Naive thymus-derived CD4-positive, alpha-beta T cell (primary cell): ENCODE data around the gene SSBP3. TPM values are rescaled to one million over a fixed set of nuclear protein-coding genes. Genes with fewer than 3 reads are reported as not detected.

Experiments
- ATAC-seq: fragments of 150-1000 bp; cut with Tn5 transposase; 2 replicates; pipeline ENCODE4 v1.10.0; 2021; ENCODE audit warnings: mild to moderate bottlenecking, moderate library complexity
- CTCF ChIA-PET: fragments of 350-600 bp; sonication (Branson Sonifier 250); formaldehyde crosslinking; loops from one replicate; lab custom pipeline; 2021; ENCODE audit warnings: antibody characterized with exemption; lab: Charles Lee
- POLR2A ChIA-PET: fragments of 350-600 bp; sonication (Branson Sonifier 250); formaldehyde crosslinking; loops from one replicate; lab custom pipeline; 2021; ENCODE audit warnings: antibody characterized with exemption, inconsistent platforms; lab: Charles Lee
- DNase-seq, 9 donors: peaks; one replicate each; pipeline versions ENCODE4 v3.0.0 to v3.0.0-alpha.2; 2020 to 2022; ENCODE audit warnings: mixed read lengths in 1 of 9
- H3K27ac ChIP-seq: one replicate; pipeline ENCODE4 v1.7.0; 2013; ENCODE audit warnings: mild to moderate bottlenecking, low read depth, low read length, moderate library complexity
- H3K27me3 ChIP-seq, 2 donors: one replicate each; pipeline ENCODE4 v1.7.0; 2013; ENCODE audit warnings: low read length in 2 of 2, mild to moderate bottlenecking in 2 of 2, moderate library complexity in 2 of 2; ENCODE audit not compliant: control insufficient read depth in 2 of 2, insufficient read depth in 2 of 2
- H3K36me3 ChIP-seq, 3 experiments: 1 replicate in 2 of 3; 2 replicates in 1 of 3; pipeline ENCODE4 v1.7.0; 2013; ENCODE audit warnings: low read length in 3 of 3, mild to moderate bottlenecking in 3 of 3, moderate library complexity in 1 of 3; ENCODE audit not compliant: insufficient read depth in 3 of 3, control insufficient read depth in 2 of 3
- H3K4me1 ChIP-seq, 2 donors: one replicate each; pipeline ENCODE4 v1.7.0; 2013; ENCODE audit warnings: low read length in 2 of 2, mild to moderate bottlenecking in 2 of 2, moderate library complexity in 1 of 2; ENCODE audit not compliant: control insufficient read depth in 2 of 2, insufficient read depth in 2 of 2
- H3K4me3 ChIP-seq: 2 replicates; pipeline ENCODE4 v1.7.0; 2013; ENCODE audit warnings: mild to moderate bottlenecking, low read length
- H3K9me3 ChIP-seq, 3 experiments: 1 replicate in 2 of 3; 2 replicates in 1 of 3; pipeline ENCODE4 v1.7.0; 2013; ENCODE audit warnings: low read length in 3 of 3; ENCODE audit not compliant: control insufficient read depth in 2 of 3
- H3K27ac Mint-ChIP-seq, 9 donors: one replicate each; pipeline ENCODE4 v1.8.0; 2020 to 2022; ENCODE audit warnings: mixed read lengths in 9 of 9, mild to moderate bottlenecking in 8 of 9, moderate library complexity in 5 of 9, inconsistent platforms in 2 of 9
- H3K27me3 Mint-ChIP-seq, 5 donors: one replicate each; pipeline ENCODE4 v1.8.0; 2021 to 2022; ENCODE audit warnings: mixed read lengths in 5 of 5, mild to moderate bottlenecking in 1 of 5
- H3K36me3 Mint-ChIP-seq, 5 donors: one replicate each; pipeline ENCODE4 v1.8.0; 2020 to 2022; ENCODE audit warnings: mixed read lengths in 5 of 5, mild to moderate bottlenecking in 3 of 5, inconsistent platforms in 1 of 5
- H3K4me1 Mint-ChIP-seq, 7 donors: one replicate each; pipeline ENCODE4 v1.8.0; 2020 to 2022; ENCODE audit warnings: mixed read lengths in 7 of 7, mild to moderate bottlenecking in 3 of 7, inconsistent platforms in 1 of 7
- H3K4me3 Mint-ChIP-seq, 10 donors: one replicate each; pipeline ENCODE4 v1.8.0; 2020 to 2022; ENCODE audit warnings: mild to moderate bottlenecking in 10 of 10, mixed read lengths in 10 of 10, moderate library complexity in 6 of 10, inconsistent platforms in 2 of 10
- H3K9me3 Mint-ChIP-seq, 11 donors: one replicate each; pipeline ENCODE4 v1.8.0; 2020 to 2022; ENCODE audit warnings: mixed read lengths in 11 of 11, mild to moderate bottlenecking in 4 of 11, inconsistent platforms in 1 of 11, moderate library complexity in 1 of 11
- intact Hi-C, 2 donors: fragments of 100-400 bp; cut with micrococcal nuclease; formaldehyde crosslinking; loops; one replicate each; pipeline ENCODE4 v1.15.1; 2023
- polyA plus RNA-seq, 2 donors: library from polyadenylated mRNA; unstranded; fragments of 300-500 nt; fragmentation: Illumina TruSeq; gene quantifications; one replicate each; pipeline ENCODE4 v1.2.3, GENCODE V29; 2021
- total RNA-seq, 6 experiments: library from RNA in 5 of 6; stranded (reverse) in 5 of 6; gene quantifications; 1 replicate in 5 of 6; 2 replicates in 1 of 6; pipeline ENCODE4 v1.2.3 and lab custom pipeline; 2021 to 2026

SSBP3 gene
- total and polyA plus RNA-seq, 7 experiments from 2014 or later: 19.4 to 124 (median 80.5) TPM

DNA sequence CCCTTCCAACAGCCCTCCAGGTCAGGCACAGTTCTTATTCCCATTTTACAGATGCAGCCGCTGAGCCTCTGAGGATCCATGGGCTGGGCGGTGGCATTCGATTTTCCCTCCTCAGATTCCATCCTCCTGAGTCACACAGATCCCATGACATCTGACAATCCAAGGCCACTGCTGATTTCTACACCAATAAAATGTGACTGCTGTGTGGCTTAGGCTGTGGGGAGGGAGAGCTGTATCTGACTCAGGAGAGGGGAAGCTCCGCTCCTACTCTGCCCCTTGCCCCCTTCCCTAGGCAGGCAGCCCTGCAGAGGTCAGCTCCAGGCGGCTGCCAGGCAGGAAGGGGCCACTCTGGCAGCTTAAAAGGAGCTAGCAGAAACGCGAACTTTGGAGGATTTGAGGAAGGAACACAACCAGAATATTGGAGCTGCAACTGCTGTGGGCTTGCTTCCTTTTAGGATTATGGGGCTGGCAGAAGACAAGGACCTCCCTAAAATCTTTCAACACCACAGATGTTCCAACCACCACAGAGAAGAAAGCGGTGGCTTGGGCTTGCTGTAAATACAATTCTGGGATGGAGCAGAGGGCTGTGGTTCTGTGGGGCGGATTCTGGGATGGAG, 156.3 kb downstream of the SSBP3 start:
- DNase-seq (no peak), ATAC-seq (no peak)
- intact Hi-C loops: no loop called here
- no peaks in the 10 kb centered on the region for H3K9me3 ChIP-seq
- no peaks in the 10 kb centered on the region for H3K4me1 ChIP-seq
- H3K36me3 ChIP-seq: peaks cover 0 to 69% (median 0%) of the 10 kb centered on the region in 3 experiments
- ChIA-PET POLR2A (interaction anchor here (0.7 kb wide), 1 partner anchor 528 kb away, joined by 3 read pairs; no protein-coding TSS in a partner anchor), CTCF (no interaction called here)
- Mint-ChIP-seq H3K27ac (no peak overlapping the region), H3K36me3 (peaks cover 0 to 14% (median 0%) of the 10 kb centered on the region in 5 donors), H3K27me3 (no peaks in the 10 kb centered on the region), H3K9me3 (peaks cover 0 to 2% (median 0%) of the 10 kb centered on the region in 11 donors), H3K4me3 (no peak overlapping the region), H3K4me1 (peaks cover 0 to 6% (median 0%) of the 10 kb centered on the region in 7 donors)
- no peak overlapping the region for H3K4me3 ChIP-seq
- no peak overlapping the region for H3K27ac ChIP-seq
- H3K27me3 ChIP-seq: no peaks in the 10 kb centered on the region

DNA sequence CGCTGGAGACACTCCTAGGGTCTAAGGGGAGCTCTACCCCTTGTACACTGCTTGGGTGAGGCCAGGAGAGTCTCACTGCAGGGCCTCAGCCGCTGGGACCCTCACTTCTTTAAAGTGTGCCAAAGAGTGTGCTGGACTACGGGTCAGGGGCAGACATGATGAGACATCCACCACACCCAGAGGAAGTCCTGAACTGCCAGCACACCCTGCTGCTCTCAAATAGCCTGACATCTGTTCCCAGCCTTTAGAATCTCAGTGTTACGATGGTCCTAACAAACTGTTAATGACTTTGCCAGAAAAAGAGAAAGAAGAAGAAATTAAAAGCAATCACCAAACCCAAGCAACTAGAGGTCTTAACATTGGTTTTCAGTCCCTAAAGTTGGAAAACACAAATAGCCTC, 157.2 kb downstream of the SSBP3 start:
- DNase-seq (no peak), ATAC-seq (no peak)
- no peaks in the 10 kb centered on the region for H3K4me1 ChIP-seq
- no peak overlapping the region for H3K27ac ChIP-seq
- Mint-ChIP-seq H3K4me1 (peaks cover 0 to 8% (median 0%) of the 10 kb centered on the region in 7 donors), H3K4me3 (no peak overlapping the region), H3K36me3 (peaks cover 0 to 20% (median 3%) of the 10 kb centered on the region in 5 donors), H3K9me3 (peaks cover 0 to 2% (median 0%) of the 10 kb centered on the region in 11 donors), H3K27ac (peak overlapping the region in 4 of 9 donors; percentile 40 to 76 (median 53)), H3K27me3 (no peaks in the 10 kb centered on the region)
- H3K4me3 ChIP-seq: no peak overlapping the region
- intact Hi-C loops: no loop called here
- POLR2A ChIA-PET: interaction anchor here (0.7 kb wide), 1 partner anchor 527 kb away, joined by 3 read pairs; no protein-coding TSS in a partner anchor
- H3K9me3 ChIP-seq: no peaks in the 10 kb centered on the region
- CTCF ChIA-PET: no interaction called here
- H3K27me3 ChIP-seq: no peaks in the 10 kb centered on the region
- peaks cover 0 to 76% (median 0%) of the 10 kb centered on the region in 3 experiments for H3K36me3 ChIP-seq

DNA sequence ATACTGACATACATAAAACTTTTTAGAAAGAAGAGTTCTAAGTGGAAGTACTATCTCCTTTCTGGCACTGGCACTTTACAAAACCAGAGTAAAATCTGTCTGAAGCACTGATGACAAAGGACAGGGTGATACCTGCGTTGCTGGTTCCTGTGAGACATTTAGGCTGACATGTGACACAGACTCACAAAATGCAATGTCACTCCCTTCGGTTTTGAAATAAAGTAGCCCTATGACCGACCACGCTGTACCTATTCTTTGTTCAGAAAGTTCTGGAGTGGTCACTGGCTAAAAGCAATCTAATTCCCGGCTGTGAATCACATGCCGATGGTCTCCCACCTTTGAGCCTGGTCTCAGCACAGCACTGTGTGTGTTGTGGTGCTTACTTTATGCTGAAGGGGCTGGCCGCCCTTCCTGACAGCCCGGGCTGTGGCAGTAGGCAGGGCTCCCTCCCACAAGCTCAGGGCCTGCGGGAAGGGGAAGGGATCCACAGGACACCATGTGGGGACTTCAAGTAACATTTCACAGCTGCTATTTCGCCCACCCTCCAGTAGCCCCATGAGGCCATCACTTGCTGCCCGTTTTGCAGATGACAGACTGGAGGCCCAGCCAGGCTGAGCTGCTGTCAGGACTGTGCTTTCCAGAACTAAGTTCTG, 158.2 kb downstream of the SSBP3 start:
- Mint-ChIP-seq H3K27me3 (no peaks in the 10 kb centered on the region), H3K9me3 (peaks cover 0 to 2% (median 0%) of the 10 kb centered on the region in 11 donors), H3K4me3 (no peak overlapping the region), H3K27ac (no peak overlapping the region), H3K4me1 (peaks cover 0 to 8% (median 0%) of the 10 kb centered on the region in 7 donors), H3K36me3 (peaks cover 0 to 26% (median 6%) of the 10 kb centered on the region in 5 donors)
- DNase-seq: no peak
- intact Hi-C loops: no loop called here
- Histone ChIP-seq H3K36me3 (peaks cover 0 to 86% (median 0%) of the 10 kb centered on the region in 3 experiments), H3K9me3 (no peaks in the 10 kb centered on the region), H3K27me3 (no peaks in the 10 kb centered on the region), H3K4me1 (no peaks in the 10 kb centered on the region), H3K27ac (no peak overlapping the region), H3K4me3 (no peak overlapping the region)
- ATAC-seq: no peak
- CTCF ChIA-PET: no interaction called here
- POLR2A ChIA-PET: interaction anchor here (0.5 kb wide), 1 partner anchor 390 kb away, joined by 5 read pairs; no protein-coding TSS in a partner anchor

DNA sequence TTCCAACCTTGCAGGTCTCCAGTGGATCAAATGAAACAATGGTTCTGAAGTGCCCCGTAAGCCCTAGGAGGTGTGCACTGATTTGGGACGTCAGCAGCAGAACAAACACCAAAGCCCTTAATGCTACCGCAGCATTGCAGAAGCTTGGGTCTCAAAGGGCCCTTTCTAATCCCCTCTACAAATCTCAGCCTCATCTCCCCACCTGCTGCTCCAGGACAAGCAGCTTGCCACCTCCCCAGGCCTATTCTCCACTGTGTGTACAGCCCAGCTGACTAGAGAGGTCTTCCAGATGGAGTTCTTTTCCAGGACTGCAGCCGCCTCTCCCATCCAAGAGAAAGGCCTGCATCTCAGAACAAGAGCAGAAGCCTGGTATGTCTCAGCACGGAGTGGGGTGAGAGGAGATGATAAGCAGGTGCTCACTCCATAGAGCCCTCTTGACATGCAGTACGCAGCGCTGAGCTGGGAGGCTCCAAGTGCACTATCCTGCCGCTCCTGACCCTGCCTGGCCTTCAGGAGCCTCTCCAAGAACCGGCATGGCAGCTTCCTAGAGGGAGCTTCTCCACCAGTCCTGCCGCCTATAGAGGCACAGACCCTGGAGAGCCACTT, 160.0 kb downstream of the SSBP3 start:
- intact Hi-C loops: no loop called here
- DNase-seq (no peak), ATAC-seq (no peak)
- Histone ChIP-seq H3K4me1 (no peaks in the 10 kb centered on the region), H3K36me3 (peaks cover 0 to 86% (median under 1%) of the 10 kb centered on the region in 3 experiments), H3K27ac (no peak overlapping the region), H3K9me3 (no peaks in the 10 kb centered on the region), H3K4me3 (no peak overlapping the region), H3K27me3 (no peaks in the 10 kb centered on the region)
- Mint-ChIP-seq H3K27me3 (no peaks in the 10 kb centered on the region), H3K27ac (peak overlapping the region in 4 of 9 donors; percentile 5 to 77 (median 54)), H3K36me3 (peaks cover 0 to 28% (median 8%) of the 10 kb centered on the region in 5 donors), H3K4me1 (peaks cover 0 to 8% (median 0%) of the 10 kb centered on the region in 7 donors), H3K4me3 (no peak overlapping the region), H3K9me3 (peaks cover 0 to 3% (median 0%) of the 10 kb centered on the region in 11 donors)
- ChIA-PET POLR2A (no interaction called here), CTCF (interaction anchor here (0.5 to 0.6 kb wide), 2 partner anchors 65 to 243 kb away, joined by 3 read pairs; no protein-coding TSS in a partner anchor)

DNA sequence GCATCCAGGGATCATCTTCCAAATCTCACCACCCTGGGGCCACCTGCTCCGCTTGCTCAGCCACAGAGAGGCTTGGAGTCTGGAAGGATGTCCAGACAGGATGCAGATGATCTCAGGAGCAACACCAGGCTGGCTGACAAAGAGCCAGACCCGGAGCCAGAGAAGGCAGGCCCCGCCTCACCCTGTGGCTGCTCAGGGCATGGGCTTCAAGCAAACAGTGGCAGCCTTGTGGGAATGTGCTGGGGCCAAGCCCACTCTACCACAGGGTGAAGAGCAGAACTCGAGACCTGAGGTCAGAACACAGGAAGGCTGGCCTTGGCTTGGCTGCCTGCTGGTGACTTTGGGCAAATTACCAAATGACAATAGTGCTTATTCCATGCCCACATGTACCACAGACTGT, 160.7 kb downstream of the SSBP3 start:
- no peaks in the 10 kb centered on the region for H3K27me3 ChIP-seq
- Mint-ChIP-seq H3K27ac (peak overlapping the region in 3 of 9 donors; percentile 25 to 47 (median 31)), H3K36me3 (peaks cover 0 to 28% (median 8%) of the 10 kb centered on the region in 5 donors), H3K27me3 (no peaks in the 10 kb centered on the region), H3K4me3 (no peak overlapping the region), H3K9me3 (peaks cover 0 to 3% (median 0%) of the 10 kb centered on the region in 11 donors), H3K4me1 (peaks cover 0 to 8% (median 0%) of the 10 kb centered on the region in 7 donors)
- no peak overlapping the region for H3K27ac ChIP-seq
- intact Hi-C loops: no loop called here
- ATAC-seq: no peak
- ChIA-PET POLR2A (no interaction called here), CTCF (no interaction called here)
- H3K9me3 ChIP-seq: no peaks in the 10 kb centered on the region
- no peaks in the 10 kb centered on the region for H3K4me1 ChIP-seq
- DNase-seq: no peak
- peaks cover 0 to 86% (median 8%) of the 10 kb centered on the region in 3 experiments for H3K36me3 ChIP-seq
- no peak overlapping the region for H3K4me3 ChIP-seq

DNA sequence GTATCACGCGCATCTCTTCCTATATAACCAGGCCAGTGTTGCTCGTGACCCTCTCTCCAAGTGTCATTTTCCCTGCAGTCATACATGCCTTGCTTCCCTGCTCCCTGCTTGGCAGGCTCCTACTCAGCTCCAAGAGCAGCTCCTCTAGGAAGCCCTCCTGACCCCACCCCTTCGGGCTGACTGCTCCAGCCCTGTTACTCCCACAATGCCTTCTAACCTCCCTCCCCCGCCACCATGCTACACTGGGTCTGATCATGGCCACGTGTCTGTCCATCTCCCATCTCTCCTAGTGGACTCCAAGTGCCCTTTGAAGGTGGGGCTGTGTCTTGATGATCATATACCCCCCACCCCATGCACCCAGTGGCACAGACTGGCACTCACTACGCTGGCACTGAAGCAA, 161.5 kb downstream of the SSBP3 start:
- H3K27me3 Mint-ChIP-seq: no peaks in the 10 kb centered on the region
- ChIA-PET CTCF (no interaction called here), POLR2A (no interaction called here)
- peaks cover 0 to 23% (median 8%) of the 10 kb centered on the region in 5 donors for H3K36me3 Mint-ChIP-seq
- H3K4me1 ChIP-seq: no peaks in the 10 kb centered on the region
- peaks cover 0 to 8% (median 0%) of the 10 kb centered on the region in 7 donors for H3K4me1 Mint-ChIP-seq
- H3K36me3 ChIP-seq: peaks cover 0 to 81% (median 8%) of the 10 kb centered on the region in 3 experiments
- no peak overlapping the region for H3K4me3 ChIP-seq
- H3K9me3 Mint-ChIP-seq: peaks cover 0 to 3% (median 0%) of the 10 kb centered on the region in 11 donors
- peak overlapping the region in 5 of 9 donors; percentile 20 to 84 (median 39) for H3K27ac Mint-ChIP-seq
- no peak overlapping the region for H3K4me3 Mint-ChIP-seq
- no peak overlapping the region for H3K27ac ChIP-seq
- intact Hi-C loops: no loop called here
- H3K27me3 ChIP-seq: no peaks in the 10 kb centered on the region
- no peak for ATAC-seq
- no peak for DNase-seq
- no peaks in the 10 kb centered on the region for H3K9me3 ChIP-seq
